Stimulated activated CD4-positive, alpha-beta T cell treated with anti-CD3 and anti-CD28 coated beads, Interleukin-4, amount 100 ng/mL, for 1 hour (primary cell): ENCODE measurements around the gene MYL5.
A peak's percentile ranks its signal among the peaks of the same experiment; 100 is the strongest.
"Not testable (repeated sequence)": the region's sequence is repeated elsewhere in the genome, so short reads cannot be mapped to it uniquely, and the experiment has no call there.

Experiments
- DNase-seq: peaks from one replicate; pipeline ENCODE4 v3.0.0-alpha.2; 2020

Gene MYL5, protein sequence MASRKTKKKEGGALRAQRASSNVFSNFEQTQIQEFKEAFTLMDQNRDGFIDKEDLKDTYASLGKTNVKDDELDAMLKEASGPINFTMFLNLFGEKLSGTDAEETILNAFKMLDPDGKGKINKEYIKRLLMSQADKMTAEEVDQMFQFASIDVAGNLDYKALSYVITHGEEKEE

DNA sequence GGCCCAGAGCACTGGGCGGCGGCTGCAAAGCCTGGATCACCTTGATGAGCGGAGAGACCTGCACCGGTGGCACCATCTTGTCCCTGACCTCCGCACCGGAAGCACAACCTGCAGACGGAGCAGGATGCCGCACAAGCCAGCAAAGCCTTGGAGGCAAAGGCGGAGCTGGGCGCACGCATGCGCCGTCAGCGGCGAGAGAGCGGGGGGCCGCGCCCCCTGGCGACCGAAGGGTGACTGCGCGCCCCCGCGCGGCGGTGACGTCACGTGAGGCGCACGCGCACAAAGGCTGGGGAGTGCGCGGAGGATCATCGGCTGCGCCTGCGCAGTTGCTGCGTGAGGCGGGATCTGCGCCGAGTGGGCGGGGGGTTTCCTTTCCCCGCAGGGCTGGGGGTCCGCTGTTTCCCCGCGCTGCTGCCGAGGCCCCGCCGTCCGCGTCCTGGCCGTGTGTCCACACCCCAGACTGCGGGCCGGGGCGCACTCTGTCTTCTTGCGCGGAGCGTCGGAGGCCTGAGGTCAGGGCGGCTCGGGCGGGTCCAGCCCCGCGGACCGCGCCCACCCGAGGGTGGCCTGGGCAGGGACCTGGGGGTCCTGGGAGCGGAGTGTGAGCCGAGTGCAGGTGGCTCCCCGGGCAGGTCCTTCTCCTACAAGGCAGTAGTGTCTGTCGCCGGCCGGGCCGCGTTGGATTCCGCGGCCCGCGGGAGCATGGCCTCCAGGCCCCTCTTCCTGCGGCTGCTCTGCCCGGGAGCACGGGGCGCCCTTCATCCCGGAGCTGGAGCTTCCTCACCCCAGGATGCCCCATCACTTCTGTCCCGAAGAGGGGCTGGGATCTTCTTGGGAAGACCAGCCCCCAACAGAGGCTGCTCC, at the start of gene MYL5, which contains the start of gene ATP5ME:
MYL5 (plus strand) TSS at position 371 of the 864 bp plus-strand sequence. CDS start 3,485 bp downstream, outside the sequence.
ATP5ME (minus strand) TSS at position 105 of the 864 bp plus-strand sequence; CDS start at position 76, 29 bp downstream.
- DNase-seq = peak; percentile 98

DNA sequence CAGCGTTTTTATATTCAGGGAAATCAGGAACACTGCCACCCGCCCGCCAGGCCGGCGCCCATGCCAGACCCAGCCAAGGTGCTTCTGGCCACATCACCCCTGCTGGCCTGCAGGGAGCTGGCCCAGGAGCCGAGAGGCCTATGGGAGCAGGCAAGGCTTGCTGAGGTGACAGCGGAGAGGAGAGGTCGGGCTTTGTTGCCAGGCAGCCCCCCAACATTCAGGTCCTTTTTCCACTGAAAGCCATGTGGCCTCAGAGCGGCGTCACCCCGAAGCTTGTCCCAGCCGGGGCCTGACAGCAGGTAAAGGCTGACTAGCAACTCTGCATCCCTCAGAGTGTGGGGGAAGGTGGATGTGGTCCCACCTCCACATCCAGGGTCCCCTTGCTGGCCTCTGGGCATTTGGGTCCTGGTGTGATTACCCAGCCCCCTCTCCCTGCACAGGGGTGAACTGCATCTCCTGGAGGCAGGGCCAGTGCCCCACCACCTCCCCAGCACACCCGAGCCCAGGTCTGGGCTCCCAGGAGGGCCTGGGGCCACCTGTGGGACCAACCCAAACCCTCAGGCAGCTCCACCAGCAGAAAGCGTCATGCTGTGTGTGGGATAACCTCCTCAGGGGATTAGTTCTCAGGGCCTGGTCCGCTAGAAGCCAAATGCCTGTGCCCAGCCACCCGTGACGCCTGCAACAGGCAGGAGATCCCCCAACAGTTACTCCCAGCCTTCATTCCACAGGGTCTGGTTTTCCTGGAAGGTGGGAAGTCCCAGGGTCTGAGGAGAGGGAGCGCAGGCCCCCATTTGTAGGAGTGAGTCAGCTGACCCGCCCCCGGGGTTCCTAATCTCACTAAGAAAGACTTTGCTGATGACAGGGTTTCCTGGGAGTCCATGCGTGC, 49.4 kb upstream of the MYL5 start, which contains the start of gene PDE6B:
PDE6B (plus strand) TSS at position 869 of the 886 bp plus-strand sequence. CDS start 54 bp downstream, outside the sequence.
- DNase-seq = no peak

DNA sequence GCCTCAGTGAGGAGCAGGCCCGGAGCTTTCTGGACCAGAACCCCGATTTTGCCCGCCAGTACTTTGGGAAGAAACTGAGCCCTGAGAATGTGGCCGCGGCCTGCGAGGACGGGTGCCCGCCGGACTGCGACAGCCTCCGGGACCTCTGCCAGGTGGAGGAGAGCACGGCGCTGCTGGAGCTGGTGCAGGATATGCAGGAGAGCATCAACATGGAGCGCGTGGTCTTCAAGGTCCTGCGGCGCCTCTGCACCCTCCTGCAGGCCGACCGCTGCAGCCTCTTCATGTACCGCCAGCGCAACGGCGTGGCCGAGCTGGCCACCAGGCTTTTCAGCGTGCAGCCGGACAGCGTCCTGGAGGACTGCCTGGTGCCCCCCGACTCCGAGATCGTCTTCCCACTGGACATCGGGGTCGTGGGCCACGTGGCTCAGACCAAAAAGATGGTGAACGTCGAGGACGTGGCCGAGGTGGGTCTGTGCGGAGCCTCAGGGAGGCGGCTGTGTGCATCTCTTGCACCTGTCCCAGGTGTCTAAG, 48.6 kb upstream of the MYL5 start:
- DNase-seq = no peak

DNA sequence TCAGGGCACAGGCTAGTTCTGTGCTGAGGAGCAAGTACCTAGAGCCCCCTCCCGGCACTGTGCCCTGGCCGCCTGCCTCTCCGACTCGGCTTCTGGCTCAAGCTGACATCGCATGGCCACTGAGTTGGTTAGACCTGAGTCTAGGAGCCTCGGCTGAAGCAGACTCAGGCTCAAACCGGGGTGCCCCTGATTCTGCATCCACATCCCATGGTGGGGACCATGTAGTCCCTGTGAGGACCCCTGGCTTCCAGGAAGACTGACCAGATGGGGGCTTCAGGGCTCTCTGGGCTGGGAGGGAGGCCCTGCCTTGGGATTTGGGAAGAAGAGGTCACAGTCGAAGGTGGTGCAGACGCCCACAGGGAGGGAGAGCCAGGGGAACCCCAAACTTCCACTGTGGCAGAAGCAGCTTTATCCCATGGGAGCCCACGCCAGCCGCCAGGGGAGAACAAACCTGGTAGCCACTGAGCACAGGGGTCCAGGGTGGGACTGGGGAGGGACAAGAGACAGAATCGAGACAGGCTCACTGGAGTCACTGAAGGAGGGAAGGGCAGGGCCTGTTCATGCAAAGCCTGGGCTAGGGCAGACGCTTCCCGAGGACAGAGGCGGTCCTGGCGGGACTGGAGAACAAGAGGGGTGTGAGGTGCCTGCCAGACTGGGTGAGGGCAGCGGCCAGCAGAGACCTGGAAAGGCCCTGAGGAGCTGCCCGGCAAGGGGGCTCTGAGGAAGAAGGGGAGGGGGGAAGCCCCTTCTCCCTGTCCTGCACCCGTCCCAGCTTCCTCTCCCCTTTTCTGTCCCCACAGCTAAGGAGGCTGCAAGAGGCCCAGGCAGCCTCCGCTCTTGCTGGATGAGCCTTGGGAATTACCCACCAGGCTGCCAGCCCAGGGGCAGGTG, 47.9 kb upstream of the MYL5 start:
- DNase-seq = no peak

DNA sequence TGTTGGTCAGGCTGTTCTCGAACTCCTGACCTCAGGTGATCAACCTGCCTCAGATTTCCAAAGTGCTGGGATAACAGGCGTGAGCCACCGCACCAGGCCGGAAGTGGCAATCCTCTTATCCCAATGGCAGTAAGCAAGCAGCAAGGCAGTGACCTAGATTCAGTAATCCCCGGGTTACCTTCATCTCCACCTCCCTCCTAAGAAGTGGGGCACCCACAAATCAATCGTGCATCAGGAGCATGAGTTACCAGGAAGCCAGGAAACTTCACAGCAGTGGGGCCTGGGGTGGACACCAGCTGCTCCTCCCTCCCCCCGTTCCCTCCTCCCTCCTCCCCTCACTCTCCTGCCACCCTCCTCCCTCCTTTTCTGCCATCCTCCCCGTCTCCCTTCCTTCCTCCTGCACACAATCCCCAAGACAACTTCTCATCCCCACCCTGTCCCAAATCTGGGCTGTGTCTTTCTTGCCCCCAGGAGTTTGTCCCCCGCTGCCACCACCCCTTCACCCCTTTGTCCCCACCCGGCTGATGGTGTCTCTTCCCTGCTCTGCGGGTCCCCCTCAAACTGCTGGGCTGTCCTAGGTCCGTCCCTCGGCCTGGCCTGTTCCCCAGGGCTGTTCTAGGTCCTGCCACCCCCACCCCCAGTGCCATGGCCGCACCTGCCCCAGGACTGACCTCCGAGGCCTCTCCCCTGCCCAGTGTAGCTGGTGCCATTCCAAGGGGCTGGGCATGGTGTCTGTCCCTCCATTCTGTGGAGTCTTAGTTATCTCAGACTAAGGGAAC, 46.8 kb upstream of the MYL5 start:
- DNase-seq = no peak

DNA sequence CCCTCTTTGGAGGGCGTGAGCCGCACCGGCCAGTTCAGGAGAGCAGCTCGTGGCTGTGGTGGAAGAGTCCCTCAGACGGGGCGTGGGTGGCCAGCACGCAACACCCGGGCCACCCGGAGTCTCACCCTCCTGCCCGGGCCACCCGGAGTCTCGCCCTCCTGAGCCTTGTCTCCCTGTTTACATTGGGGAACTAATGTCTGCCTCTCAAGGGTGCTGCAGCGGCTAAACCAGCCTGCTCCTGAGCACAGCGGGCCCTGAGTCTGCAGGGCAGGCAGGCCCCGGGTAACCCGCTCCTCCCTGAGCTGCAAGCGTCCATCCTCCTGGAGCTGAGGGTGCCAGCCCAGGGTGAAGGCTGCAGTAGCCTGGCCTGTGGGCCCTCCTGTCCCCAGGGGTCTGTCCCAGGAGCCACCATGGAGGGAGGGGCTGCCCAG, 46.0 kb upstream of the MYL5 start:
- DNase-seq = no peak

DNA sequence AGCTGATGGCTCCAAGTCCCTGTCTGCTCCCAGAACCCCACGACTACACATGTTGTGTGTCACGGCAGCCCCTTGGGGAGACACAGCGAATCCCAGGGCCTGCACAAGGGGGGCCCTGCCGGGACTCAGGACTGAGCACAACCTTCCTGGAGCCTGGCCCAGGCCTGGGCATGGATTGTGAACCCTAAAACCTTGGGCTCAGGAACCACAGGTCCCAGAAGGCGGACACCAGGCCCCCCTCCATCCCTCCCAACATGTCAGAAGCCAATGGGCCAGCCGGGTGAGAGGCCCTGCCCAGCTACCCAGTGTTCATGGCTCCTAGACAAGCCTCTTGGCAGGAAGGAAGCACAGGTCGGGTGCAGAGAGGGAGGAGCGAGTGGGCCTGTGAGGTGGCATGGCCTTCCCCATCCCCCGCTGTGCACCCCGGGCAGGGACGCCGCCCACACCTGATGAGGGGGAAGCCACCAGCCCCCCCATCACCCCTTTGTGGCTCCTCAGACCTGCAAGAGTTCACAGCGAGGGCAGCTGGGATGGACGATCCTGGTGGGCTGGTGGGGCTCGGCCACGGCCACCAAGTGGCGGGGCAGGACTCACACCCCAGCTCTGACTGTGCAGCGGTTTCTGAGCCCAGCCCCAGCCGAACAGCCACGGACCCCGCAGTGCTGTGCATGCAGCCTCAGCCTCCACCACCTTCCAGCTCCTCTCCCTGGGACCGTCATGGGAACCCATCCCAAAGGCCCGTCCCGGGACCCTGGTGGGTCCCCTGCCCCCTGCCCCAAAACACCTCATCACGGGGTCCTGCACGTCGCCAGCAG, 45.3 kb upstream of the MYL5 start:
- no peak for DNase-seq

DNA sequence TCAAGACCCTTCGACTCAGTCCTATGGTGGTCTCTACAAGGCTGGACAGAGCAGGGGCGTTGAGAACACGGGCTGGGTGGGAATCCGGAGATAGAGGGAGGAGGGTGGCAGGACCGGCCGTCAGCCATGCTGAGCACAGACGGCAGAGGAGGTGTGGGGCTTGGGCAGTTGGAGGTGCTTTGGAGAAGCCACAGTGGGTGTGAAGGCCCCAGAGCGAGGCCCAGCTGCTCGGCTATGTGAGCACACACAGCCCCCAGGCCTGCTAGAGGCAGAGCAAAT, 44.8 kb upstream of the MYL5 start:
- DNase-seq = no peak

DNA sequence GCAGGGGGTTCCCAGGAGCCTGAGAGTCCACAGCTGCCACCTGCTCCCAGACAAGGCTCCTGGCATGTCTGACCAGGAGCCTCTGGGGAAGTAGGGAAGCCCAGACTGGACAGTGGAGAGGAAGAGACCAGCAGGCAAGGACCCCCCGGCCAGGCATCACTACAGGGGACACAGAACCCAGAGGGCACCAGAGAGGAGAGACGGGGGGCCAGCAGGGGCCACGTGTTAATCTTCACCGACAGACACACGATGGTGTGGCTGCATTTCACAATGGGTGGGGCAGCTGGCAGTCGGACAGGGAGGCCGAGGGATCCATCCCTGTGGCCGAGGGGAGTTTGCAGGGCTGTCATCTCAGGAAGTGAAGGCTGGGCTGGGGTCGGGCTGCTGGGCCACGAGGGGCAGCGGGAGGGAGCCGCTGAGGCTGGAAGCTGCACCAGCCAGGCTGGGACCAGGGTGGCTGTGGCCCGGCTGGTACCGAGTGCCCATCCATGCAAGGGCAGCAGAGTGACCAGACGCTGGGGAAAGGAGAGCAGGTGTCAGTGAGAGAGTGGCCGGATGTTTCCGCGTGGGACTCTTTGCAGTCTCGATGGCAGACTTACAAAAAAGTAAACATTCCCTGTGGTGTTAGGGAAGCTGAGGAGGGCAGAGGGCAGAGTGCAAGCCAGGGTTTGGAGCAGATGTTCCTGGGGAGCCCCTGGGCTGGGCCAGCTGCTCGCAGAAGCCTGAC, 44.3 kb upstream of the MYL5 start:
- DNase-seq = no peak

DNA sequence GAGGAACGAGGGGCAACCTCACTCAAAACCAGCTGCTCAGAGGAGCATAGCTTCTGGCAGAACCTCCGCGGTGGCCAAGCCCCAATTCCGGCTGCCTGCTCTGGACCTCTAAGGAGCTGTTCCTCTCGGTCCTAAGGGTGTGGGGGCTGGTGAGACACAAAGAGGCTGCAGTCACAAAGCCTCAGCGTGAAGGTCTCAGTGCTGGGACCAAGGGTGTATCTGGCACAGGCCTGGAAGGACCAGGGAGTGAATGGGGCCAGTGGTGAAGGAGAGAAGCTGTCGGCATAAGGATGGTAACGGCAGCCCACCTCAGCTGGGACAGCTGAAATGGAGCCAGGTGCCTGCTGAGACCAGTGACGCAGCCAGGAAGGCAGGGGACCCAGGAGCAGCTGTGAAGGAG, 43.7 kb upstream of the MYL5 start:
- no peak for DNase-seq

DNA sequence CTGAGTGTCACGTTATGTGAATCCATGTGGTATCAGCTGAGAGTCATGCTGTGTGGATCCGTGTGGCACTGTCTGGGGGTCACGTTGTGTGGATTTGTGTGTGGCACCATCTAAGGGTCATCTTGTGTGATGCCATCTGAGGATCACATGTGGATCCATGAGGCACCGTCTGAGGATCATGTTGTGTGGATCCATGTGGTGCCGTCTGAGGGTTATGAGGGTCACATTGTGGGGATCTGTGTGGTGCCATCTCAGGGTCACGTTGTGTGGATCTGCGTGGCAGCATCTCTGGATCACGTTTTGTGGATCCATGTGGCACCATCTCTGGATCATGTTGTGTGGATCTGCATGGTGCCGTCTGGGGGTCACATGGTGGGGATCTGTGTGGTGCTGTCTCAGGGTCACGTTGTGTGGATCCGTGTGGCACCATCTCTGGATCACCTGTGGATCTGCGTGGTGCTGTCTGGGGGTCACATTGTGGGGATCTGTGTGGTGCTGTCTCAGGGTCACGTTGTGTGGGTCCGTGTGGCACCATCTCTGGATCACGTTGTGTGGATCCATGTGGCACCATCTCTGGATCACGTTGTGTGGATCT, 42.0 kb upstream of the MYL5 start:
- no peak for DNase-seq

DNA sequence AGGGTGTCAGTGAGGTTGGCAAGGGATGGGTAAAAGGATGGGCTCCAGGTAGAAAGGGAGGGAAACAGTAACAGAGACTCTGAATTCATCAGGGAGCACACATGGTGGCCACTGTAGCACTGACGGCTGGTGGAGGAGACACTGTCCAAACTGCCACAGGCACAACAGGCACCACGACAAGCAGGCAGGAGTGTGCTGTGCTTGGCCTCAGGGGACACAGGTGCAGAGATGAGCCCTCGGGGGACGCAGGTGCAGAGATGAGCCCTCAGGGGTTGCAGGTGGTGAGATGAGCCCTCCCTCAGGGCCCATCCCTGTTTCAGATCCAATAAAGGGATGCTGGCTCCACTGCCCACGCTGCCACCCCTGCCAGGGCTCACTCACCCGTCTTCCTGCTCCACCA, 41.4 kb upstream of the MYL5 start:
- DNase-seq = no peak

DNA sequence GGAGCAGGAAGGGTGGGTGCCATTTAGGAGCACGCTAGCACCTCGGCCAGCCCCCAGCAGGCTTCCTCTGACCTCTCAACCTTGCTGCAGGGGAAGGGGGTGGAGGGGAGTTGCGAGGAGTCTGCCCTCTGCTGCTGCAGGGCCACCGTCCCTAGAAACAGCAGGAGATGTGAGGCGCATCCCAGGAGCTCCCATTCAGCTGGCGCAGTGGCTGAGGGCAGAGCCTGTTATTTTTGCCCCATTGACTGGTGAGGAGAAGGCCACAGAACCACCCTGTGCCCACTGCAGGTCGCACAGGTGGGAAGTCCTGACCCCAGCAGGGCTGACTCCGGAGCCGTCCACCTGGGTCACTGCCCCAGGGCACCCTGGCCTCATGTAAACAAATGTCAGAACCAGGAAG, 40.9 kb upstream of the MYL5 start:
- DNase-seq = no peak

DNA sequence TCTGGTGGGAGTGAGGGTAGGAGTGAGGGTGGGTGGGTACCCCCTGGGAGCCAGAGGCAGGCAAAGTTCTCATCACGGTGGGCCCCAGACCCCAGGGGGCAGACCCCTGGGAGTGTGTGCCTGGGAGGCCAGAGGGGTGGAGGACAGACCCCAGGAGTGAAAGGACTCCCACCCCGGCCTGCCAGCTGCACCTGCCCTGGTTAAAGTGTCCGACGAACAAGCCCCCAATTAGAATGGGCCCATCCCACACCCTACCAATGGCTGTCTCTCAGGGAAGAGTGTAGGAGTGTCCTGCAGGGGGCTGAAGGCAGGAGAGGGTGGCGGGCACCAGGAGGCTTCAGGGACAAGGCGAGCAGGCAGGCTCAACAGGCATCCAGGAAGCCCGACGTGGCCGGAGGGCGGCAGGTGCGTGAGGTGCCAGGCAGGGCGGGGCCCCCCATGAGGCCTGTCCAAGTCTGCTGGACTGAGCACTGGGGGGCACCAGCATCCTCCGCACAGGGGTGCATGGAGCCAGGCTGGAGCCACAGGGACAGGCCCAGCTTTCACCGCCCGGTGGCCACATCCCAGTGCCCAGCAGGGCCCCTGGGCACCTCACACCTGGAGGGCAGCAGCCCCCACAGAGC, 40.3 kb upstream of the MYL5 start:
- no peak for DNase-seq

DNA sequence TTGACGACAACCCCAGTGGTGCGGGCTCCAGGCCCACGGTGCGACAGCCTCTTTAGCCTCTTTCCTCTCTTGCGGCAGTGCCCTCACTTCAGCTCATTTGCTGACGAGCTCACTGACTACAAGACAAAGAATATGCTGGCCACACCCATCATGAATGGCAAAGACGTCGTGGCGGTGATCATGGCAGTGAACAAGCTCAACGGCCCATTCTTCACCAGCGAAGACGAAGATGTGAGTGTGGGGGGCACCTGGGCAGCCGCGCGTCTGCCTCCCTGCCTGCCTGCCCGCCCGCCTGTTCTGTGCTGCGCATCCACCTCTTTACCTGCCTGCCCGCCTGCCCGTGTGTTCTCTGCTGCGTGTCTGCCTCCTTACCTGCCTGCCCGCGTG, 39.8 kb upstream of the MYL5 start:
- no peak for DNase-seq

DNA sequence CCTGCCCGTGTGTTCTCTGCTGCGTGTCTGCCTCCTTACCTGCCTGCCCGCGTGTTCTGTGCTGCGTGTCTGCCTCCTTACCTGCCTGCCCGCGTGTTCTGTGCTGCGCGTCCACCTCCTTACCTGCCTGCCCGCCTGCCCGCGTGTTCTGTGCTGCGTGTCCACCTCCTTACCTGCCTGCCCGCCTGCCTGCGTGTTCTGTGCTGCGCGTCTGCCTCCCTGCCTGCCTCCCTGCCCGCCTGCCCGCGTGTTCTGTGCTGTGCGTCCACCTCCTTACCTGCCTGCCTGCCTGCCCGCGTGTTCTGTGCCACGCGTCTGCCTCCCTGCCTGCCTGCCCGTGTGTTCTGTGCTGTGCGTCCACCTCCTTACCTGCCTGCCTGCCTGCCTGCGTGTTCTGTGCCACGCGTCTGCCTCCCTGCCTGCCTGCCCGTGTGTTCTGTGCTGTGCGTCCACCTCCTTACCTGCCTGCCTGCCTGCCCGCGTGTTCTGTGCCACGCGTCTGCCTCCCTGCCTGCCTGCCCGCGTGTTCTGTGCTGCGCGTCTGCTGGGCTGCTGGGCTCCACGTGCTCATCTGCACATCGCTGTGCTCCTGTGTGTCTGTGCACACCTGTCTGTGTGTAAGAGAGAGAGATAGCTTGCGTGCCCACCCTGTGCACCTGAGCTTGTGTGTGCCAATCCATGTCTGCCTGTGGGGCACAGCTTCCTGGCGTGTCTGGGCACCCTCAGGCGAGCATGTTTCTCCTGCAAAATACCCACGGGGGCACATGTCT, 39.1 kb upstream of the MYL5 start:
- DNase-seq = not testable (repeated sequence)

DNA sequence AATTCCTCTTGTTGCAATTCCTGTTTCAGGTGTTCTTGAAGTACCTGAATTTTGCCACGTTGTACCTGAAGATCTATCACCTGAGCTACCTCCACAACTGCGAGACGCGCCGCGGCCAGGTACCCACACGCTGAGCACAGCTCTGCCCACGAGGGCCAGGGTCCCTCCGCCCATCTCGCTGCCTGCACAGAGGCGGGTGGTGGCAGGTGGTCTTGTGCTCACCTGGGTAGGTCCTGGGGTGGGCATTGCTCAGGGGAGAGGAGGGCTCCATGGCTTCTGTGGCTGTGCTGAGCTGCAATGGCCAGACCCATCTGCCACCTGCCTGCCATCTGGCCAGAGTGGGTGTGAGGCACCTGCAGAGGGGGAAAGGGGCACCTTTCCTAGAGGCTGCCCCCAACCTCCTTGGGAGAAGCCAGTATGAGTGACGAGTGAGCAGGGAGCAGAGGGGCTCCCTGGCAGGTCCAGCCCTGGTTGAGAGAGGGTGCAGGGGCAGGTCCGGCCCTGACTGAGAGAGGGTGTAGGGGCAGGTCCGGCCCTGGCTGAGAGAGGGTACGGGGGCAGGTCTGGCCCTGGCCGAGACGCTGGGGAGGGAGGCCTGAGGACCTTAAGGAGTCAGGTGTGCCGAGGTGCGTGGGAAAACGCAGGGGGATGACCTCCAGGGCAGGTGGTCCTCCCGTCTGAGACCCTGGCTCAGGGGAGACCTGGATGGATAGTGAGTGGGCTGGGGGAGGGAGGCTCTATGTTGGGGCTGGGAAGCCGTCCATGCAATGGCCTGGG, 38.3 kb upstream of the MYL5 start:
- DNase-seq = no peak
